Measurements from ENCODE around the gene NACAD. TPM values are rescaled to one million over a fixed set of nuclear protein-coding genes. Genes with fewer than 3 reads are reported as not detected.
"Not testable (repeated sequence)": the region's sequence is repeated elsewhere in the genome, so short reads cannot be mapped to it uniquely, and the experiment has no call there.

NACAD gene
- polyA plus RNA-seq, 3 donors, result 0.95 to 3.3 (median 2.0) TPM

- WGBS, 3 donors, result 84 to 91% (median 91%) methylated on average over 5 of the region's 5 CpGs
- H3K27ac ChIP-seq (ENCODE audit: low read depth, low read length), result no peak overlapping the region
Observed at GRCh38 chr7:45039106-45039505, 49.7 kb downstream of the NACAD start.

GRCh38 chr7:45037876-45038275, 50.9 kb downstream of the NACAD start:
- WGBS, 3 donors, result 93 to 97% (median 96%) methylated on average over 5 of the region's 5 CpGs

GRCh38 chr7:45036796-45037195, 52.0 kb downstream of the NACAD start:
- no peak overlapping the region for H3K27ac ChIP-seq (ENCODE audit: low read depth, low read length)
- WGBS, 3 donors, result 61 to 90% (median 68%) methylated on average over 8 of the region's 8 CpGs

More at GRCh38 chr7:45037876-45038275, 50.9 kb downstream of the NACAD start:
- no peak overlapping the region for H3K27ac ChIP-seq (ENCODE audit: low read depth, low read length)

GRCh38 chr7:45036317-45036716, 52.5 kb downstream of the NACAD start:
- 63 to 71% (median 65%) methylated on average over 3 of the region's 3 CpGs for WGBS, 3 donors
- no peak overlapping the region for H3K27ac ChIP-seq (ENCODE audit: low read depth, low read length)

- 57 to 69% (median 64%) methylated on average over 6 of the region's 6 CpGs for WGBS, 3 donors
- H3K27ac ChIP-seq (ENCODE audit: low read depth, low read length), result no peak overlapping the region
Observed at GRCh38 chr7:45035893-45036292, 52.9 kb downstream of the NACAD start.

- 88 to 92% (median 91%) methylated on average over 5 of the region's 5 CpGs for WGBS, 3 donors
- no peak overlapping the region for H3K27ac ChIP-seq (ENCODE audit: low read depth, low read length)
Observed at GRCh38 chr7:45035371-45035770, 53.4 kb downstream of the NACAD start.

GRCh38 chr7:45034710-45035109, 54.1 kb downstream of the NACAD start:
- H3K27ac ChIP-seq (ENCODE audit: low read depth, low read length), result not testable (repeated sequence)
- 79 to 98% (median 94%) methylated on average over 5 of the region's 5 CpGs for WGBS, 3 donors

GRCh38 chr7:45033931-45034290, 54.9 kb downstream of the NACAD start:
- 64 to 81% (median 78%) methylated on average over 4 of the region's 4 CpGs for WGBS, 3 donors
- no peak overlapping the region for H3K27ac ChIP-seq (ENCODE audit: low read depth, low read length)

- H3K27ac ChIP-seq (ENCODE audit: low read depth, low read length), result no peak overlapping the region
Observed at GRCh38 chr7:45033261-45033930, 55.4 kb downstream of the NACAD start.

GRCh38 chr7:45032421-45032820, 56.3 kb downstream of the NACAD start:
- H3K27ac ChIP-seq (ENCODE audit: low read depth, low read length), result no peak overlapping the region
- WGBS, 3 donors, result 90 to 94% (median 91%) methylated on average over 4 of the region's 4 CpGs

More at GRCh38 chr7:45033261-45033930, 55.4 kb downstream of the NACAD start:
- 79 to 95% (median 82%) methylated on average over 1 of the region's 1 CpG for WGBS, 3 donors

- H3K27ac ChIP-seq (ENCODE audit: low read depth, low read length), result no peak overlapping the region
- 74 to 86% (median 82%) methylated on average over 4 of the region's 4 CpGs for WGBS, 3 donors
Observed at GRCh38 chr7:45031829-45032228, 56.9 kb downstream of the NACAD start.

Other genes starting within 250 kb of the NACAD start
- gene H2AZ2, start 240.9 kb downstream of the NACAD start, polyA plus RNA-seq, result 100 to 1,000 TPM in 1 of 3 donors, 10 to 100 TPM in 2; 53.1 to 123 (median 78.6) TPM
- 1 to 10 TPM; 3.7 to 9.0 (median 8.1) TPM for gene PURB, start 203.4 kb downstream of the NACAD start, polyA plus RNA-seq
- 1 to 10 TPM; 1.1 to 6.5 (median 1.8) TPM for gene MYO1G, start 110.0 kb downstream of the NACAD start, polyA plus RNA-seq
- gene CCM2, start 88.8 kb downstream of the NACAD start, polyA plus RNA-seq, result 10 to 100 TPM; 21.7 to 58.0 (median 47.7) TPM
- gene TBRG4, start 22.7 kb upstream of the NACAD start, polyA plus RNA-seq, result 10 to 100 TPM; 25.3 to 45.6 (median 27.1) TPM
- gene RAMP3, start 68.8 kb upstream of the NACAD start, polyA plus RNA-seq, result 100 to 1,000 TPM in 1 of 3 donors, 10 to 100 TPM in 2; 11.6 to 107 (median 58.5) TPM

Measured in adipose tissue (tissue), 3 donors.